ENCODE results near the gene TMPO. TPM values are rescaled to one million over a fixed set of nuclear protein-coding genes. Genes with fewer than 3 reads are reported as not detected.
"Not testable (repeated sequence)": the region's sequence is repeated elsewhere in the genome, so short reads cannot be mapped to it uniquely, and the experiment has no call there.

TMPO gene
- total RNA-seq, 2 donors from 2014 or later, result 29.2 to 34.0 TPM

DNA sequence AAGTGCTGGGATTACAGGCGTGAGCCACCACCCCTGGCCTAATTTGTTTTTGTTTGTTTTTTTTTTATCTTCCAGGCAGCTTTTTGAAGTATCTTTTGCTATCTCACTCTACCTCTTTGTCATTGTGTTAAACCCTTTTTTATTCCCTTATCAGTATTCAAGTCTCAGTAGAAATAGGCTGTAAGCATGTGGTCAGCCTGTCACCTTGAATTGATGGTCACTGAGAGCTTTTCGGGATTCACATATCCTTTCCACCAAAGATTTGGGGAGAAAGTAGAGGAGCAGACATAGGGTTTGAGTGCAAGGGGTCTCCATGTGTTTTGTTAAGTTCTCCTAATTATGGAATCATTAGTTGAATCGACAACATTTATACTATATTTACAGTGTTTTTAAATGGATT is 36.4 kb downstream of the TMPO start:
- H3K4me3 ChIP-seq, result no peak overlapping the region
- H3K27ac ChIP-seq, result no peak overlapping the region
- no peak for DNase-seq (ENCODE audit: low spot score)
- no peaks in the 10 kb centered on the region for H3K27me3 ChIP-seq
- H3K4me1 ChIP-seq, result no peaks in the 10 kb centered on the region
- TF ChIP-seq CTCF (IDR thresholded peaks at IDR 0.05), result no peak
- peaks cover 5% of the 10 kb centered on the region for H3K36me3 ChIP-seq
- H3K9me3 ChIP-seq, result no peaks in the 10 kb centered on the region

- H3K36me3 ChIP-seq; H3K4me1 ChIP-seq; H3K27ac ChIP-seq; H3K9me3 ChIP-seq; H3K4me3 ChIP-seq; DNase-seq (ENCODE audit: low spot score); H3K27me3 ChIP-seq: not testable (repeated sequence)
Observed at GRCh38 chr12:98558097-98558496, 42.7 kb downstream of the TMPO start.

- no peak overlapping the region for H3K4me3 ChIP-seq
- H3K27me3 ChIP-seq, result no peaks in the 10 kb centered on the region
- H3K27ac ChIP-seq, result no peak overlapping the region
- H3K36me3 ChIP-seq, result no peaks in the 10 kb centered on the region
- DNase-seq (ENCODE audit: low spot score), result no peak
- H3K9me3 ChIP-seq, result no peaks in the 10 kb centered on the region
- no peak for TF ChIP-seq CTCF (IDR thresholded peaks at IDR 0.05)
- H3K4me1 ChIP-seq, result no peaks in the 10 kb centered on the region
Observed at GRCh38 chr12:98559666-98560065, 44.3 kb downstream of the TMPO start.

- H3K4me1 ChIP-seq, result no peaks in the 10 kb centered on the region
- H3K36me3 ChIP-seq, result no peaks in the 10 kb centered on the region
- no peak for TF ChIP-seq CTCF (IDR thresholded peaks at IDR 0.05)
- no peak for DNase-seq (ENCODE audit: low spot score)
- no peaks in the 10 kb centered on the region for H3K9me3 ChIP-seq
- no peaks in the 10 kb centered on the region for H3K27me3 ChIP-seq
- H3K27ac ChIP-seq, result no peak overlapping the region
- H3K4me3 ChIP-seq, result no peak overlapping the region
Observed at GRCh38 chr12:98561846-98562245, 46.5 kb downstream of the TMPO start.

DNA sequence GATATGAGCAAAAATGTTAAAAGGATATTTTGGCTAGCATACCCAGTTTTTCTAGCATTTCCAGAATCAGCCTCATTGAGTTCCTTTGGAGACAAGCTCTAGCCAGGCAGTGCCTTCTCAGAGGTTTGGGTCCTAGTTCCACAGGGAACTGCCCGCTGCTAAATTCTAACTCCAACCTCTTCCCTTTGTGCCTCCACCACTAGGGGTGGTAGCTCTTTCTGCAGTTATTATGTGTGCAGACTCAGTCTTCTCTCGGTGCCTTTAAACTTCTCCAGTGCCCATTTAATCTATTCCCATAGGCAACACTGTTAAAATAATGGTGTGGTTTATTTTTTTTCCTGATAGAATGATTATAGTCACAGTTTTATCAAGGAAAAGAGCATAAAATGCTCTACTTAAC is 56.6 kb downstream of the TMPO start:
- no peak for DNase-seq (ENCODE audit: low spot score)
- H3K4me1 ChIP-seq, result no peaks in the 10 kb centered on the region
- H3K36me3 ChIP-seq, result no peaks in the 10 kb centered on the region
- no peak overlapping the region for H3K4me3 ChIP-seq
- no peaks in the 10 kb centered on the region for H3K9me3 ChIP-seq
- no peaks in the 10 kb centered on the region for H3K27me3 ChIP-seq
- TF ChIP-seq CTCF (IDR thresholded peaks at IDR 0.05), result peak in 1 of 2 donors; percentile 37
- H3K27ac ChIP-seq, result no peak overlapping the region

DNA sequence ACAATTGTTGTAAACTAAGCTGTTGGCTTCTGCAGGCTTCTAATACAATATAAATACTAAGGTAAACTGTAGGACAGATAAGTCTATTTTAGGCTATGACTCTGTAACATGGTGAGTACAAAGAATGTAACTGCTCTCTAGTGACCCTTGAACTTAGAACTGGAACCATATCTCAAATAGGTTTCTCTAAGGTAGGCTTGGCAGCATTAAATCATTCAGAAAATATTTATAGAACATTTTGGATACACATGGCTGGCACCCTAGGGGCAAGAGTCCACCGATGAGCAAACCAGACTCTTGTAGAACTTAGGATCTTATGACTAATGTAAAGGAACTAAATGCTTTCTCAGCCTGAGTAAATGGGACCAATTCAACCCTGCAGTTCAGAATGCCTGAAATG is 58.7 kb downstream of the TMPO start:
- DNase-seq (ENCODE audit: low spot score), result no peak
- no peaks in the 10 kb centered on the region for H3K4me1 ChIP-seq
- no peaks in the 10 kb centered on the region for H3K36me3 ChIP-seq
- no peak for TF ChIP-seq CTCF (IDR thresholded peaks at IDR 0.05)
- H3K4me3 ChIP-seq, result no peak overlapping the region
- H3K27ac ChIP-seq, result no peak overlapping the region
- no peaks in the 10 kb centered on the region for H3K27me3 ChIP-seq
- H3K9me3 ChIP-seq, result no peaks in the 10 kb centered on the region

Measured in right atrium auricular region (tissue), 2 donors.